Spleen (tissue), 11 donors: ENCODE results near the gene CRB2. TPM values are rescaled to one million over a fixed set of nuclear protein-coding genes. Genes with fewer than 3 reads are reported as not detected.
A peak's percentile ranks its signal among the peaks of the same experiment; 100 is the strongest.

Experiments used
- DNase-seq: peaks from one replicate; pipeline ENCODE4 v3.0.0-alpha.2; 2020
- H3K27ac ChIP-seq, 8 donors: fragments of 200-600 bp; sonication (generic) in 7 of 8; 1 replicate in 4 of 8; 2 replicates in 4 of 8; pipeline versions ENCODE4 v1.5.0 to v1.8.0; 2016 to 2021; ENCODE audit warnings: inconsistent platforms in 4 of 8, mild to moderate bottlenecking in 4 of 8, moderate library complexity in 1 of 8
- H3K27me3 ChIP-seq, 7 donors: fragments of 200-600 bp; sonication (generic) in 6 of 7; replicated peaks in 1 of 7; 1 replicate in 4 of 7; 2 replicates in 3 of 7; pipeline versions ENCODE4 v1.5.0 to v1.8.0; 2016 to 2021; ENCODE audit warnings: inconsistent platforms in 3 of 7, mild to moderate bottlenecking in 1 of 7
- H3K36me3 ChIP-seq, 6 donors: fragments of 200-600 bp; sonication (generic) in 5 of 6; 1 replicate in 4 of 6; 2 replicates in 2 of 6; pipeline versions ENCODE4 v1.5.0 to v1.8.0; 2016 to 2021; ENCODE audit warnings: inconsistent platforms in 2 of 6
- H3K4me1 ChIP-seq, 6 donors: fragments of 200-600 bp; sonication (generic) in 5 of 6; 1 replicate in 3 of 6; 2 replicates in 3 of 6; pipeline versions ENCODE4 v1.5.0 to v1.8.0; 2016 to 2021; ENCODE audit warnings: inconsistent platforms in 3 of 6
- H3K4me3 ChIP-seq, 8 donors: fragments of 200-600 bp; sonication (generic) in 7 of 8; 1 replicate in 4 of 8; 2 replicates in 4 of 8; pipeline versions ENCODE4 v1.5.0 to v1.8.0; 2016 to 2021; ENCODE audit warnings: inconsistent platforms in 4 of 8, mild to moderate bottlenecking in 4 of 8, moderate library complexity in 2 of 8
- H3K9me3 ChIP-seq, 8 donors: fragments of 200-600 bp; sonication (generic) in 7 of 8; 1 replicate in 4 of 8; 2 replicates in 4 of 8; pipeline versions ENCODE4 v1.5.0 to v1.8.0; 2016 to 2021; ENCODE audit warnings: inconsistent platforms in 4 of 8
- CTCF ChIP-seq, 11 experiments: fragments of 200-600 bp in 7 of 11; fragments of 450-650 bp in 4 of 11; sonication (generic) in 4 of 11; IDR thresholded peaks in 8 of 11; conservative IDR thresholded peaks in 3 of 11; 1 replicate in 7 of 11; 2 replicates in 4 of 11; pipeline versions ENCODE4 v1.4.0 to v1.8.0; 2016 to 2021; ENCODE audit warnings: antibody characterized with exemption in 11 of 11, inconsistent platforms in 4 of 11, mild to moderate bottlenecking in 1 of 11
- POLR2A ChIP-seq, 3 donors: fragments of 450-650 bp; IDR thresholded peaks; one replicate each; pipeline ENCODE4 v1.5.1; 2017; ENCODE audit warnings: antibody characterized with exemption in 3 of 3, mild to moderate bottlenecking in 1 of 3
- POLR2AphosphoS5 ChIP-seq, 3 donors: sonication (generic); formaldehyde crosslinking; IDR thresholded peaks; one replicate each; pipeline ENCODE4 v1.5.1; 2017; ENCODE audit warnings: antibody characterized with exemption in 3 of 3
- WGBS, 5 donors: extraction: QIAGEN DNeasy Blood & Tissue Kit in 3 of 5; methylation state at CpG; one replicate each; pipeline versions ENCODE4 v1.1.5 to v1.1.7; 2013 to 2018; 5-methylcytosine and 5-hydroxymethylcytosine counted together
- intact Hi-C: fragments of 100-400 bp; cut with DNase I; formaldehyde crosslinking; loops from one replicate; pipeline ENCODE4 v1.15.0; 2023; ENCODE audit warnings: low total_unique reads
- polyA plus RNA-seq, 3 donors: library from polyadenylated mRNA; stranded (reverse); fragments of 200-250 nt; gene quantifications; one replicate each; pipeline ENCODE4 v1.2.1, GENCODE V29; 2013
- total RNA-seq, 7 donors: library from RNA; depleted of rRNA in 3 of 7; stranded (reverse); fragments of >200 nt in 3 of 7; fragmentation: NEBNext Ultra II Directional in 4 of 7; extraction: Animal tissue kit (Norgen Biotek cat#: 25700) in 4 of 7; gene quantifications; one replicate each; pipeline versions ENCODE4 v1.1.0 to v1.2.1, GENCODE V29; 2016 to 2021
- donor health status: healthy with polysubstance abuse.
- donor health status: DM: no; HTN: no; CAD: no; lungs with moderate emphysema.
- donor health status: DM: no; HTN: no; CAD: no.
- donor health status: Bipolar disorder and iron deficiency.
- donor health status: healthy.
- donor health status: DM: no; HTN: no; CAD: no.
- donor health status: DM: yes; HTN: yes; CAD: no.

The CRB2 gene
- total and polyA plus RNA-seq, 10 donors: 0.34 to 3.0 (median 1.6) TPM

DNA sequence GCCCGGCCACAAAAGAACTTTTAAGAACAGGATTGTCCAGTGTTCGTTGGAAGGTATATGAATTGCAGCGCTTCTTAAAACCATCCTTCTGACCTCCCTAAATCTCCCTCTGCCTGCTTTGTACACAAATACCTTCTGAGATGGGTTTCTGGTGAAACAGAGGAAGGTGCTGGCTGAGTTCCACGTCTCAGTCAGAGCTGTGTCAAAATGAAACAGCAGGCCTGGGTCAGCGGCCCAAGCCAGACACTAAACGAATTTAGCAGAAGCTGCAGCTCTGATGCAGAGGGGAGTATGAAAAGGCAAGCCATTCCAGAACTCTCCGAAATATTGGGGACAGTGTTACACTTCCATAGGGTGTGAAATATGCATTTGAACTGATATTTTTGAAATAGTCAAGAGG, 37.8 kb upstream of the CRB2 start:
- intact Hi-C loops: no loop called here
- Histone ChIP-seq H3K27ac (no peak overlapping the region), H3K27me3 (no peaks in the 10 kb centered on the region), H3K4me3 (no peak overlapping the region), H3K36me3 (no peaks in the 10 kb centered on the region), H3K4me1 (peaks cover 3 to 52% (median 26%) of the 10 kb centered on the region in 6 donors), H3K9me3 (no peaks in the 10 kb centered on the region)
- peak; percentile 64 for DNase-seq
- WGBS, 5 donors: 53 to 65% (median 58%) methylated on average over 7 of the region's 7 CpGs
- no peak for TF ChIP-seq CTCF (IDR thresholded peaks at IDR 0.05 in 8 of 11, conservative IDR thresholded peaks at IDR 0.05 in 3 of 11)
- TF ChIP-seq POLR2AphosphoS5 (IDR thresholded peaks at IDR 0.05): no peak
- no peak for TF ChIP-seq POLR2A (IDR thresholded peaks at IDR 0.05)

DNA sequence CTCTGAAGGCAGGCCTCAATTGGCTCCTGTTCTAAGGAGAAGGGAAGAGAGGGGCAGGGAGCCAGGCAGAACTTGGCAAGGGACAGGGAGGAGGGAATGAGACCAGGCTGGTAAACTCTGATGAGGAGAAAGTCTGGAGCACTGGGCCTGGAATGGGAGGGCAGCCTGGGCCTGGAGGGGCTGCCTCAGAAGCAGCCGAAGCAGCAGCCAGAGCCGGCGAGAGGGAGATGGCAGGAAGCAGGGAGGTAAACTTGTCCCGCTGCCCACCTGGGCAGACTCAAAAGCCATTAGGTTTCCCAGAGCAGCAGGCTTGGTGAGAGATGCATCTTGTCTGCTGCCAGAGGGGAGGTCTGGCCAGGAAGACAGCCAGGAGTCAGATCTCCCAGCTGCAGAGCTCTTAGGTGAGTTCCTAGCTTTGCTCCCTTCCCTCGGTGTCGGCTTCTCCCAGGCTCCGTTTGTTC, 37.0 kb upstream of the CRB2 start:
- Histone ChIP-seq H3K4me1 (peaks cover 3 to 60% (median 33%) of the 10 kb centered on the region in 6 donors), H3K36me3 (no peaks in the 10 kb centered on the region), H3K4me3 (no peak overlapping the region), H3K9me3 (no peaks in the 10 kb centered on the region), H3K27ac (no peak overlapping the region), H3K27me3 (no peaks in the 10 kb centered on the region)
- intact Hi-C loops: no loop called here
- TF ChIP-seq POLR2A (IDR thresholded peaks at IDR 0.05): no peak
- no peak for TF ChIP-seq CTCF (IDR thresholded peaks at IDR 0.05 in 8 of 11, conservative IDR thresholded peaks at IDR 0.05 in 3 of 11)
- TF ChIP-seq POLR2AphosphoS5 (IDR thresholded peaks at IDR 0.05): no peak
- whole genome bisulfite sequencing, 5 donors: 87 to 97% (median 90%) methylated on average over 7 of the region's 7 CpGs
- DNase-seq: peak; percentile 58

- H3K9me3 ChIP-seq: no peaks in the 10 kb centered on the region
- WGBS, 5 donors: 92 to 96% (median 94%) methylated on average over 14 of the region's 14 CpGs
- H3K4me1 ChIP-seq: peaks cover 3 to 67% (median 36%) of the 10 kb centered on the region in 6 donors
- peak; percentile 48 for DNase-seq
- no peaks in the 10 kb centered on the region for H3K27me3 ChIP-seq
- H3K4me3 ChIP-seq: no peak overlapping the region
- H3K36me3 ChIP-seq: no peaks in the 10 kb centered on the region
- H3K27ac ChIP-seq: no peak overlapping the region
- TF ChIP-seq POLR2A (IDR thresholded peaks at IDR 0.05) (no peak), CTCF (IDR thresholded peaks at IDR 0.05 in 8 of 11, conservative IDR thresholded peaks at IDR 0.05 in 3 of 11) (no peak), POLR2AphosphoS5 (IDR thresholded peaks at IDR 0.05) (no peak)
- intact Hi-C loops: no loop called here
Measured at GRCh38 chr9:123319541-123320339, 36.3 kb upstream of the CRB2 start.

DNA sequence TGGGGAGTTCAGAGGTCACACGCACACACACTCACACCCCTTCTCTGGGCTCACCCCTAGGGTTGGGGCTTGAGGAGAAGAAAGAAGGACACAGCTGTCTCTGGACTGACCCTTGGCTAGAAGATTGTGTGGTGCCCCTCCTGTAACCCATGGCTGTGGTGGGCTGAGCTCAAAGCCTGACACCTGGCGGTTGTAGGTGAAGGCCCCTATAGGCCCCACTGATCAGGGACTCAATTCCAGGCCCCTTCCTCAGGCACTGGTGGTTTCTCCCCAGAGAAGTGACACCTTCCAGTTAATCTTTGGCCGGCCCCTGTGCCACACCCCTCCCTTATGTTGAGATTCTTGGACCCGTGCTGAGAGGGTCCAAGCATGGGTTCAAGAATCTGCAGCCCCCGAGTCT, 35.2 kb upstream of the CRB2 start:
- 89 to 100% (median 95%) methylated on average over 3 to 5 of the region's 5 CpGs for WGBS, 5 donors
- intact Hi-C loops: no loop called here

More for the DNA sequence above, 35.2 kb upstream of the CRB2 start:
- Histone ChIP-seq H3K9me3 (no peaks in the 10 kb centered on the region), H3K27me3 (no peaks in the 10 kb centered on the region), H3K4me3 (no peak overlapping the region), H3K36me3 (no peaks in the 10 kb centered on the region), H3K4me1 (peaks cover 3 to 73% (median 36%) of the 10 kb centered on the region in 6 donors), H3K27ac (no peak overlapping the region)
- DNase-seq: no peak
- TF ChIP-seq CTCF (IDR thresholded peaks at IDR 0.05 in 8 of 11, conservative IDR thresholded peaks at IDR 0.05 in 3 of 11): no peak
- TF ChIP-seq POLR2AphosphoS5 (IDR thresholded peaks at IDR 0.05): no peak
- no peak for TF ChIP-seq POLR2A (IDR thresholded peaks at IDR 0.05)
